Measurements from ENCODE around the gene SH3PXD2A. TPM values are rescaled to one million over a fixed set of nuclear protein-coding genes. Genes with fewer than 3 reads are reported as not detected.
"Not testable (repeated sequence)": the region's sequence is repeated elsewhere in the genome, so short reads cannot be mapped to it uniquely, and the experiment has no call there.

Gene SH3PXD2A
- total RNA-seq, 1 donor from 2014 or later: 9.6 TPM

- no peak for DNase-seq (ENCODE audit: low spot score)
- Mint-ChIP-seq H3K4me1 (ENCODE audit: low read depth) (peaks cover 11% of the 10 kb centered on the region), H3K27ac (no peak overlapping the region), H3K9me3 (no peaks in the 10 kb centered on the region), H3K4me3 (no peak overlapping the region), H3K27me3 (ENCODE audit: insufficient read depth) (no peaks in the 10 kb centered on the region), H3K36me3 (ENCODE audit: low read depth) (peaks cover 2% of the 10 kb centered on the region)
- intact Hi-C loops (cut with micrococcal nuclease): no loop called here
Measured at GRCh38 chr10:103668351-103669242, 186.8 kb downstream of the SH3PXD2A start.

- no peak for DNase-seq (ENCODE audit: low spot score)
- H3K36me3 Mint-ChIP-seq (ENCODE audit: low read depth): peaks cover 2% of the 10 kb centered on the region
- no peak overlapping the region for H3K4me3 Mint-ChIP-seq
- no peak overlapping the region for H3K27ac Mint-ChIP-seq
- intact Hi-C loops (cut with micrococcal nuclease): no loop called here
- no peaks in the 10 kb centered on the region for H3K27me3 Mint-ChIP-seq (ENCODE audit: insufficient read depth)
- peaks cover 11% of the 10 kb centered on the region for H3K4me1 Mint-ChIP-seq (ENCODE audit: low read depth)
- H3K9me3 Mint-ChIP-seq: no peaks in the 10 kb centered on the region
Measured at GRCh38 chr10:103667356-103667755, 188.0 kb downstream of the SH3PXD2A start.

- no peak for DNase-seq (ENCODE audit: low spot score)
- no peaks in the 10 kb centered on the region for H3K27me3 Mint-ChIP-seq (ENCODE audit: insufficient read depth)
- intact Hi-C loops (cut with micrococcal nuclease): no loop called here
- H3K4me3 Mint-ChIP-seq: no peak overlapping the region
- no peaks in the 10 kb centered on the region for H3K9me3 Mint-ChIP-seq
- H3K27ac Mint-ChIP-seq: no peak overlapping the region
- H3K4me1 Mint-ChIP-seq (ENCODE audit: low read depth): peaks cover 11% of the 10 kb centered on the region
- H3K36me3 Mint-ChIP-seq (ENCODE audit: low read depth): peaks cover 2% of the 10 kb centered on the region
Measured at GRCh38 chr10:103666762-103667150, 188.6 kb downstream of the SH3PXD2A start.

- peaks cover 2% of the 10 kb centered on the region for H3K36me3 Mint-ChIP-seq (ENCODE audit: low read depth)
- no peak overlapping the region for H3K27ac Mint-ChIP-seq
- H3K4me1 Mint-ChIP-seq (ENCODE audit: low read depth): peaks cover 11% of the 10 kb centered on the region
- H3K9me3 Mint-ChIP-seq: no peaks in the 10 kb centered on the region
- DNase-seq (ENCODE audit: low spot score): no peak
- H3K4me3 Mint-ChIP-seq: no peak overlapping the region
- no peaks in the 10 kb centered on the region for H3K27me3 Mint-ChIP-seq (ENCODE audit: insufficient read depth)
- intact Hi-C loops (cut with micrococcal nuclease): no loop called here
Measured at GRCh38 chr10:103666087-103666761, 189.2 kb downstream of the SH3PXD2A start.

- H3K9me3 Mint-ChIP-seq: no peaks in the 10 kb centered on the region
- no peaks in the 10 kb centered on the region for H3K27me3 Mint-ChIP-seq (ENCODE audit: insufficient read depth)
- intact Hi-C loops (cut with micrococcal nuclease): no loop called here
- H3K27ac Mint-ChIP-seq: no peak overlapping the region
- H3K4me1 Mint-ChIP-seq (ENCODE audit: low read depth): peaks cover 11% of the 10 kb centered on the region
- DNase-seq (ENCODE audit: low spot score): no peak
- H3K4me3 Mint-ChIP-seq: no peak overlapping the region
- peaks cover 2% of the 10 kb centered on the region for H3K36me3 Mint-ChIP-seq (ENCODE audit: low read depth)
Measured at GRCh38 chr10:103665162-103665889, 190.1 kb downstream of the SH3PXD2A start.

GRCh38 chr10:103663802-103664201 lies 191.6 kb downstream of the SH3PXD2A start:
- Mint-ChIP-seq H3K4me3 (no peak overlapping the region), H3K27ac (no peak overlapping the region), H3K36me3 (ENCODE audit: low read depth) (peaks cover 2% of the 10 kb centered on the region), H3K27me3 (ENCODE audit: insufficient read depth) (no peaks in the 10 kb centered on the region), H3K9me3 (no peaks in the 10 kb centered on the region), H3K4me1 (ENCODE audit: low read depth) (peaks cover 14% of the 10 kb centered on the region)
- no peak for DNase-seq (ENCODE audit: low spot score)
- intact Hi-C loops (cut with micrococcal nuclease): no loop called here

GRCh38 chr10:103663236-103663635 lies 192.1 kb downstream of the SH3PXD2A start:
- no peak overlapping the region for H3K4me3 Mint-ChIP-seq
- no peaks in the 10 kb centered on the region for H3K27me3 Mint-ChIP-seq (ENCODE audit: insufficient read depth)
- no peaks in the 10 kb centered on the region for H3K9me3 Mint-ChIP-seq
- no peak overlapping the region for H3K27ac Mint-ChIP-seq
- intact Hi-C loops (cut with micrococcal nuclease): no loop called here
- H3K4me1 Mint-ChIP-seq (ENCODE audit: low read depth): peaks cover 8% of the 10 kb centered on the region
- DNase-seq (ENCODE audit: low spot score): no peak
- peaks cover 5% of the 10 kb centered on the region for H3K36me3 Mint-ChIP-seq (ENCODE audit: low read depth)

- H3K36me3 Mint-ChIP-seq (ENCODE audit: low read depth); intact Hi-C loops (cut with micrococcal nuclease); H3K4me1 Mint-ChIP-seq (ENCODE audit: low read depth); H3K27ac Mint-ChIP-seq; DNase-seq (ENCODE audit: low spot score); H3K27me3 Mint-ChIP-seq (ENCODE audit: insufficient read depth); H3K9me3 Mint-ChIP-seq: not testable (repeated sequence)
- H3K4me3 Mint-ChIP-seq: peak overlapping the region; percentile 26
Measured at GRCh38 chr10:103662704-103663103, 192.7 kb downstream of the SH3PXD2A start.

- Mint-ChIP-seq H3K27ac (peak overlapping the region; percentile 48), H3K4me3 (peak overlapping the region; percentile 89), H3K27me3 (ENCODE audit: insufficient read depth) (no peaks in the 10 kb centered on the region), H3K9me3 (peaks cover 7% of the 10 kb centered on the region), H3K4me1 (ENCODE audit: low read depth) (peaks cover 8% of the 10 kb centered on the region), H3K36me3 (ENCODE audit: low read depth) (peaks cover 19% of the 10 kb centered on the region)
- intact Hi-C loops (cut with micrococcal nuclease): no loop called here
- peak; percentile 37 for DNase-seq (ENCODE audit: low spot score)
Measured at GRCh38 chr10:103661198-103661950, 194.0 kb downstream of the SH3PXD2A start.

GRCh38 chr10:103660364-103661197 lies 194.8 kb downstream of the SH3PXD2A start:
- Mint-ChIP-seq H3K27me3 (ENCODE audit: insufficient read depth) (no peaks in the 10 kb centered on the region), H3K27ac (peak overlapping the region; percentile 83), H3K4me3 (peak overlapping the region; percentile 89), H3K9me3 (peaks cover 7% of the 10 kb centered on the region), H3K36me3 (ENCODE audit: low read depth) (peaks cover 17% of the 10 kb centered on the region), H3K4me1 (ENCODE audit: low read depth) (peaks cover 8% of the 10 kb centered on the region)
- DNase-seq (ENCODE audit: low spot score): no peak
- intact Hi-C loops (cut with micrococcal nuclease): loop anchor here (1.0 kb wide), 3 partner anchors 18 to 36 kb away; no protein-coding TSS in a partner anchor

- Mint-ChIP-seq H3K27ac (peak overlapping the region; percentile 83), H3K27me3 (ENCODE audit: insufficient read depth) (no peaks in the 10 kb centered on the region), H3K4me1 (ENCODE audit: low read depth) (peaks cover 8% of the 10 kb centered on the region), H3K9me3 (peaks cover 7% of the 10 kb centered on the region), H3K4me3 (peak overlapping the region; percentile 89), H3K36me3 (ENCODE audit: low read depth) (peaks cover 17% of the 10 kb centered on the region)
- peak; percentile 66 for DNase-seq (ENCODE audit: low spot score)
- intact Hi-C loops (cut with micrococcal nuclease): loop anchor here (1.0 kb wide), 3 partner anchors 18 to 36 kb away; no protein-coding TSS in a partner anchor
Measured at GRCh38 chr10:103659674-103660363, 195.6 kb downstream of the SH3PXD2A start.
